HG03139 (cell line): ENCODE data around the gene PPP1R37.

ENCODE experiments used
- ATAC-seq: cut with Tn5 transposase; IDR thresholded peaks from one replicate; pipeline ENCODE4 v1.9.1; 2021; ENCODE audit not compliant: unreplicated experiment

Gene PPP1R37

DNA sequence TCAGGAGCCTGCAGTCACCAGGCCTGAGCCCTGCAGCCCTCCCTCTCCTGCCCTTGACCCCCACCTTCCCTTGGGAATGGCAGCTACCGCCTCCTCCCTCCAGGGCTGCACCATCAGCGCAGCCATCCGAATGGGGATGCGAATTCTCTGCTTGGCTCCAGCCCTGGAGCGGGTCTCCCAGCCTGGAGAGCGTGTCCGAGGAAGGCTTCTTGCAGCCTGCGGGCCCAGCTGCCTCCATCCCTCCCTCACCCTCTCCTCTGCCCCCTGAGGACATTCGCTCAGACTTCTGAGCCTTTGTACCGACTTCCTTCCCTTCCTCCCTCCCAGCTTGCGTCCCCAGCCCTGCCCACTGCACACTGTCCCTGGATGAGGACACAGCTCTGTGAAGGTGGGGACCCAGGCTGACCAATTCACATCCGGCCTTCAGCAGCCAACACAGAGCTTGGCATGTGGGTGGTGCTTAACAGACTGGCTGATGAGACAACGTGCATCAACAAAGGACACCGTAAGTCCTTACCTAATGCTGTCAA lies 73.8 kb downstream of the PPP1R37 start:
- ATAC-seq = no peak

DNA sequence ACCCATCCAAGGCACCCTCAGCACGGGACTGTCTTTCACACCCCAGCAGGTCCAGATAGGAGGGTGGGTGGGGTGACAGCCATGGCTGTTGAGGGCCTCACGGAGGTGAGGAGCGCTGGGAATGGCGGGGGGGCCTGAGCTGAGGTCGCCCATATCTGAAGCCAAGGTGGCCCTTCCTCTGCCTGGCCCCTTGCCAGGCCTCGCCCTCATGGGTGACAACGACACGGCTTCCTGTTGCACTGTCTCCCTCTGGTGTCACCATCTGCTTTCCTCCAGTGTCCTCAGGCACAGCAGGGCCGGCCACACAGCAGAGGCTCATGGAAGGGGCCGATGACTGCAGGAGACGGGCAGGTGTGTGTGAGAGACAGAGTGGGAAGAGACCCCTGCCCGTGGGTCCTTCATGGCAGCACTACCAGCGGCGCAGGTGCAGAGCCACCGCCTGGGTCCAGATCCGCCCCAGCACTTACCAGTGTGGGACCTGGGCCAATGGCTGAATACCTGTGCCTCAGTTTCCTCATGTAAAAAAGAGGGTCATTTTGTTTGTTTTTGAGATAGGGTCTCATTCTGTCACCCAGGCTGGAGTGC lies 75.9 kb downstream of the PPP1R37 start:
- no peak for ATAC-seq

DNA sequence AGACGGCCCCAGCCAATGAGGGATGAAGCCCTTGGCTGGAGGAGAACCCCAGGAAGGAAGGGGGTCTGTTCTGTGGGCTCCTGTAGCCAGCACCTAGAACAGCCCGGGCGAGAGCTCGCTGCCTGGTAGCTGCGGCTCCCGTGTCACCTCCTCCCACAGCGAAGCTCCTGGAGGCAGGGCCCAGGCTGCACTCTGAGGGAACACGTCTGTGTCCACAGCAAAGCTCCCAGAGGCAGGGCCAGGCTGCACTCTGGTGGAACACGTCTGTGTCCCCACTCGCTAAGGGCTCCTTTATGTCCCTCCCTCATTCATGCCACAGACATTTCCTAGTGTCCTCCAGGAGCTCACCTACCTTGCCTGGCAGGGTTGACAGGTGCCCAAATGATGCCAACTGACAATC lies 76.6 kb downstream of the PPP1R37 start:
- ATAC-seq = no peak

DNA sequence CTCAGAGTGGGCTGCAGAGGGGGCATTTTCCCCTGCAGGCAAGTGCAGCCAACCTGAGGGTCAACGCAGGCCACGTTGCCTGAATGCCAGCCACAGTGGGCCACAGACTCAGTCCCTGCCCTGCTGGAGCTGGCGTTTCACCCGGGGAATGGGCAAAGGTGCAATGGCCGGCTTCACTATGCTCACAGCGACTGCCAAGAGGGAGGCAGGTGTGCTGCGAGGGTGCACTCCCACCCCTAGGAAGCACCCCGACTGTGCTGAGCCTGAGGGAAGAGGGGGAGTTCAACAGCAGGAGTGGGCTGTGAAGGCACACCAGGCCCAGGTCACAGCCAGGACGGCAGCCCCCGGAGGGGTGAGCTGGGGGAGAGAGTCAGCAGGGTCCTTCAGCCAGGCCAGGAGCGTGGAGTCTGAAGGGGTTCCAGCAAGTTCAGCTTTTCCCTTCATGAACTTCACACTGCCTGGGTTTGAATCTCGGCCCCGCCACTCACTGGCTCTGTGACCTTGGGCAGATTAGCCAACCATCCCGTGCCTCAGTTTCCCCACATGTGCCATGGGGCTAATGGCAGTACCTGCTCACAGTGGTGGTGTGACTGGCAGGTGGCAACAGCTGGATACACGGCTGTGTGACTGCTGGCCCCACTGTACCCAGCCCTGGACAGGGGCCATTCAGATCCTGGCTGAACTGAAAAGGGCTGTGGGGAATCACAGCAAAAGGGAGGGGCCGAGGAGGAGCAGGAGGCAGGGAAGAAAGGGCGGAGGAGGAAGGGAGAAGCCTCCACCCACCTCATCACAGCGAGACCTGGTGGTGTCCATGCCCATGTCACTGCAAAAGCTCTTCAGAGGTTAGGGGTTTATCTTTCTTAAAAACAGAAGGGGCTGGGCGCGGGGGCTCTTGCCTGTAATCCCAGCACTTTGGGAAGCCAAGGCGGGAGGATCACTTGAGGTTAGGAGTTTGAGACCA lies 77.4 kb downstream of the PPP1R37 start:
- ATAC-seq = no peak

DNA sequence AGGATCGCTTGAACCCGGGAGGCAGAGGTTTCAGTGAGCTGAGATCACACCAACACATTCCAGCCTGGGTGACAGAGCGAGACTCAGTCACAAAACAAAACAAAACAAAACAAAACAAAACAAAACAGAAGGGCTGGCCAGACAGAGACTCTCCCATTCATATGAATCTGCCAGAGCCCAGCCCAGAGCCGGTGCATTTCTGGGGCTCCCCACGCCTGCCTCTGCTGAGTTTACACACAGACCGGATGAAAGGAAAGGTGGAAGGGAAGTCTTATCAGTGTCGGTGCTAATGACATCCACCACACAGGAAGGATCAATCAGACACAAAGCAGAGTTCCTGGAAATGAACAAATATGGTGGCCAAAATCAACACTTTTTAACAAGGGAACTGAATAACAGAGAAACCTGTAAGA lies 78.2 kb downstream of the PPP1R37 start:
- no peak for ATAC-seq

DNA sequence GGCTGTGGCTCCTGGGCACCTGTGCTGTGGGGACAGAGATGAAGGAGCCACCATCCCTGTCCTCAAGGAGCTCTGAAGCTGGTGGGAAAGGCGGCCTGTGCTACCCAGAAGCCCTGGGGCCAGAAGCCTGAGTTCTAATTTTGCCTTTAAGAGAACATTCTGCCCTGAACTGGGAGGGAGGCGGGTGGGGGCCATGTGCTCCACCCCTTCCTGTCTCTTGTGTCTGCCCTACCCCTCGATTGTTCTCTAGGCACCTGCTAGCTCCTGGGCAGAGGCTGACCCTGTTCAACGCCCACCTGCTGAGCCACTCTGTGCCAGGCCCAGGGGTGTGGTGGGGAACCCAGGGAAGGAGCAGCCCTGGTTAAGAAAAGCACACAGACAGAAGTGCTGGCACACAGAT lies 79.2 kb downstream of the PPP1R37 start:
- no peak for ATAC-seq

DNA sequence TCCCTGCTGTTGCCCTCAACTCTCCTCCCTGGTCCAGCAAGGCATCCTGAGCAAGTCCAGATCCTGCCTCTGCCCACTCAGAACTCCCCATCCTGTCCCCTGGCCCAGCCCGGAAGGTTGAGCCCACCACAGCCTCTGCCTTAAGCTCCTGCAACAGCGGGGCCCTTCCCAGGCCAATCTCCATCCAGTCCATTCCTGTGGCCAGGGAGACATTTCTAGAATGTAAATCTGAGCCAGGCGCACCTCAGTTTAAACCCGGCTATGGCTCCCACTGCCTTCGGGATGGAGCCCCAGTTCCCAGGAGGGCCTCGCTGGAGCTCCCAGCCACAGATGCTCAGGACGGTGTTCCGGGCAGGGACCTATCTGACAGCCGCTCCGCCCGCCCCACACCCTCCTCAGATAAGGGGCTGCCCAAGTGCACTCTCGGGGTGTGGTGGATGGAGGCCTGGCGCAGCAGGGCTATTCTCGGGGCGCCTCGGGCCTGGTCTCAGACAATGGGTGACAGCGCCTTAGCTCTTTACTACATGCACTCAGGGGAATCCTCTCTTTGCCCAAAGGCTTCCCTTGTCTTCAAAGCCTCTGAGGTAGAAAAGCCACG lies 79.7 kb downstream of the PPP1R37 start:
- ATAC-seq = no peak

DNA sequence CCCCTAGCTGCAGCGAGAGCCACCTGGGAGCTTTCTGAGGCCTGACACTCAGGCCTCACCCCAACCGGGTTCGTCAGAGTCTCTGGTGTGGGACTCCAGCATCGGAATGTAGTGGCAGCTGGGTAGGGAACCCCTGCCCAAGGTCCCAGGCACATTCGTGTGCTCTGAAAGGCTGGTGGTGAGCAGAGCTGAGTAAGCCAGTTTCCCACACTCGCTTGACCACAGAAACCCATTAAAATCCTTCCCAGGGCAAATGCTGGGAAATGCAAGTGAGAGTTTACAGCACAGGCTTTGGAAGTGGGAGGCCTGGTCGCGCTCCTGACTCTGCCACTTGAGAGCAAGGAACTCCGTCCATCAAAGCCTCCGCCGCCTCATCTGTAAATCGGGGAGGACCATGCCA lies 80.8 kb downstream of the PPP1R37 start:
- ATAC-seq = no peak

DNA sequence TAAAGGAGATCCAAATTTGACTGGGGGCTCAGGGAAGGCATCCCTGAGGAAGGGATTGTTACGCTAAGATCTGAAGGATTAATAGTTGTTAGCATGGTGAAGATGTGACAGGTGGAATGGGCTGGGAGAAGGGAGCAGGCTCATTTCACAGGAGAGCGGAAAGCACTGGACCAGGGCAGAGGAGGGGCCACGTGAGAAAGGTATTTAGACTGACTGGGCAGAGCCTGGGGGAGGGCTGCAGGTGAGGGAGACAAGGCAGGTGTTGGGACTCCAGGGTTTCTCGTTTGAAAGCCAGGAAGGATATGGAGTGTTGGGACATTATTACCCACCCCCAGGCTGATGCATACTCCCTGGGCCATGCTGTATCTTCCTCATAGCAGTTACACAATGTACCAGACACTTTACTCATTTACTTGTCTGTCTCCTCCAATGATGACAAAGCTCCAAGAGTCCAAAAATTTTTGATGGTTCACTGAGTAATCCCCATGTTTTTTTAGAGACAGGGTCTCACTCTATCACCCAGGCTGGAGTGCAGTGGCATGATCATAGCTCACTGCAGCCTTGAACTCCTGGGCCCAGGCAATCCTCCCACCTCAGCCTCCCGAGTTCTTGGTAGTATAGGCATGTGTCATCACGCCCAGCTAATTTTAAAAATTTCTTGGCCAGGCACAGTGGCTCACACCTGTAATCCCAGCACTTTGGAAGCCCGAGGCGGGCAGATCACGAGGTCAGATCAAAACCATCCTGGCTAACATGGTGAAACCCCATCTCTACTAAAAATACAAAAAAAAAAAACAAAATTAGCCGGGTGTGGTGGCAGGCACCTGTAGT lies 82.8 kb downstream of the PPP1R37 start:
- no peak for ATAC-seq

DNA sequence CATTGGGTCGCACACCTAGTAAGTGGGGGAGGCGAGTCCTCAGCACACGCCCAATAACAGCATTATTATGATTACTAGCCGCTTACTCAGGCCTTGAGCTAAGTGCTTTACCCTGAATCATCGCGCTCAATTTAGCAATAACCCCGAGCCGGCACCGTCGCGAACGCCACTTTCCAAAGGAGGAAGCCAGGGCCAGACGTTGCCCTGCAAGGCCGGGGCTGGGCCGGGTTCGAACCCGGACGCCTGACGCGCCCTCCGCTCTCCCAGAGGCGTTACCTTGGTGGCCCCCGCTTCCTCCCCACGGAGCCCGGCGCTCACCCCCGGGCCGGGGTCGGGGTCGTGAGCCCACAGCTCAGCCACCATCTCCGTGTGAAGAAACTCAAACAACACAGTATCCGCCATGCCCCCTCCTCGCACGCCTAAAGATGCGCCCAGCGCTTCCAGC lies 84.9 kb downstream of the PPP1R37 start, which contains the start of gene TRAPPC6A:
TSS of gene TRAPPC6A (minus strand) at position 421 of the 445 bp plus-strand sequence. CDS start at position 402, 19 bp downstream.
- peak; percentile 3 for ATAC-seq

DNA sequence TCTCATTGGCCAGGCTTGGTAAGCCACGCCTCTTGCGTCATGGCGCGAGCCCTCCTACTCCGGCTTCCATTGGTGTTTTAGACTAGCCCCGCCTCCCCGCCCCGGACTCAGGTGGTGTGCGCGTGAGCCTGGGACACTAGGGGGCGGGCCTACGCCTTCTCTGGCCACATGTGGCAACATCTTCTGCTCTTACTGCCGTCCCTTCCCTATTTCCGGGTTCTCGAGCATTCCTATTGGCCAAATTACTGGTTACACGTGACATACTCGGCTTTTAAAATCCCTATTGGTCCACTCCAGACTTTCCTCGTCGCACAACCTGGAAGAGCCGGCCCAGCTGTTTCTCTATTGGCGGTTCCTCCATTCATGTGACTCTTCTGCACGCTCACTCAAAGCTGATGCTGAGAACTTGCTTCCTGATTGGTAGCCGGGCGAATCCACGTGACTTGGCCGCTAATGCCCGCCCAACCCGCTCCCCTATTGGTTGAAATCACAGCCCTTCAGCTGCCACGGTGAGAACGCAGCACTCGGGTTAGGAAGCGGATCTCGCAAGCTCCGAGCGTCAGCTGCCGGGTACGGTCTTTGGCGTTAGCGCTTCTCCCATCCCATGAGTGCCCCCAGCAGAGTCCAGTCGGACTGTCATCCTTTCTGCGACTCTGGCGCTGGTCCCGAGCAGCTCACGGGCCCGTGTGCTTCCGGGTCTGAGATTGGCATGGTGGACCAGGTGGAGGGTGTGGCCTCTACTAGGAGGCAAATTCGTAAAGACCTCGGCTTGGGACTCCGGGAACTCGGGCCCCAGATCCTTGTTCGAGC lies 85.5 kb downstream of the PPP1R37 start, which contains the start of gene BLOC1S3:
TSS of gene BLOC1S3 (plus strand) at position 523 of the 810 bp plus-strand sequence. CDS start 513 bp downstream, outside the sequence.
- peak; percentile 72 for ATAC-seq

DNA sequence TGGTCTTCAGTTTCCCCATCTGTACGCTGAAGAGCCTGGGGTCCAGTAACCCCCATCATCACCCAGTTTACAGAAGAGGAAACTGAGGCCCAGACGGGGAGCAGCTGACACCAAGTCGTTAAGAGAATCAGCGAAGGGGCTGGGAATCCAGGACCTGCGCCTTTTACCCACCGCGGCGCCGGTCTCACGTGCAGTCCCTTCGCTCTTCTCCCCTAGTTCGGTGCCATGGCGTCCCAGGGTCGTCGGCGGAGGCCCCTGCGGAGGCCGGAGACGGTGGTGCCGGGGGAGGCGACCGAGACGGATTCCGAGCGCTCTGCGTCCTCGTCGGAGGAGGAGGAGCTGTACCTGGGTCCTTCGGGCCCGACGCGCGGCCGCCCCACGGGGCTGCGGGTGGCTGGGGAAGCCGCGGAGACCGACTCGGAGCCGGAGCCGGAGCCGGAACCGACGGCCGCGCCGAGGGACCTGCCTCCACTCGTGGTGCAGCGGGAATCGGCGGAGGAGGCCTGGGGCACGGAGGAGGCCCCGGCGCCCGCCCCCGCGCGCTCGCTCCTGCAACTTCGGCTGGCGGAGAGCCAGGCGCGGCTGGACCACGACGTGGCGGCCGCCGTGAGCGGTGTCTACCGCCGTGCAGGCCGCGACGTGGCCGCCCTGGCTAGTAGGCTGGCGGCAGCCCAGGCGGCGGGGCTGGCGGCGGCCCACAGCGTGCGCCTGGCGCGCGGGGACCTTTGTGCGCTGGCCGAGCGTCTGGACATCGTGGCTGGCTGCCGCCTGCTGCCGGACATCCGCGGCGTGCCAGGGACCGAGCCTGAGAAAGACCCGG lies 86.3 kb downstream of the PPP1R37 start:
- no peak for ATAC-seq

DNA sequence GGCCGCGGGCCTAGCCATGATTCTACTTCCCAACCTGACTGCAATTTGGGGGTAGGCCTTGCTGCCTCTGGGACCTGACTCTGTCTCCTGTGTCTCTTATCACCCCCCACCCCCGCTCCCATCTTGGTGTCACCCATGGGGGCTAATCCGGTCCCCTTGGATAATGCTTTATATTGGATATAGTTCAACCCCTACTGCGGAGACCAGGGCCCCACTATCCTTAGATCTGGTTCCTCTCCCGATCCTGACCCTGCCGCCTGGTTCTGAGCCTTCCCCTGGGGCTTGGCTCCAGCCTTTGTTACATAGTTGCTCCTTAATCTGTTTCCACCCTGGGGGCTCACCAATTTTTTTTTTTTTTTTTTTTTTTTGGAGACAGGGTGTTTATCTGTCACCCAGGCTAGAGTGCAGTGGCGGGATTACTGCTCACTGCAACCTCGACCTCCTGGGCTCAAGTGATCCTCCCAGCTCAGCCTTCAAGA lies 87.0 kb downstream of the PPP1R37 start:
- no peak for ATAC-seq

DNA sequence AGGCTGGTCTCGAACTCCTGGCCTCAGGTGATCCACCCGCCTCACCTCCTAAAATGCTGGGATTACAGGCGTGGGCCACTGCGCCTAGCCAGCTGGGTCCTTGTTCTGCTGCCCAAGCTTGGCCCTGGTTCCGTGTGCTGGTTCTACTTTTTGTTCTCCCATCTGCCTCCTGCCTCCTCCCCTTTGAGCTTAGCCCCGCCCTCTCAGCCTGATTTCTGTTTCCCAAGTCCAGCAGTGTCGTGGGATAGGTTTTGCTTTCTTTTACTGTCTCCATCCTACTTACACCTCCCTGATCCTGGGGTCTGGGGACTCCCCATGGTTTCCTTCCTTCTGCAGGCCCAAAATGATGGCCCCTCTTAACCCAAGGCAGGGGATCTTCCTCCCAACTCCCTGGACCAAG lies 88.0 kb downstream of the PPP1R37 start:
- ATAC-seq = no peak

DNA sequence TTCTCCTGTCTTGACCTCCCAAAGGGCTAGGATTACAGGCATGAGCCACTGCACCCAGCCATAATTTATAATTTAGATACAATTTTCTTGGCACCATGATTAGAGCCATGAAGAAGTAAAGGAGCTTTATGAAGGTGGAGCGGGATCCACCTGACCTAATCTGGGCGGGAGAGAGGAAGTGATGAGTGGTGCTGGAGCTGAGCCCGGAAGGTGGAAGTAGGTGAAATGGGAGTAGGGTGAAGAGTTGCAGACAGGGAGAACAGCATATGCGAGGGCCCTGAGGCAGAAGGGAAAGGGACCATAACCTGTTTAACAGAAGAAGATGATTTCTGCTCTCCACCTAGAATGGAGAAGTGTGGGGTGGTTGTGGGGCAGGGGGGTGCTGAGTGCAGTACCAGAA lies 89.8 kb downstream of the PPP1R37 start:
- no peak for ATAC-seq

DNA sequence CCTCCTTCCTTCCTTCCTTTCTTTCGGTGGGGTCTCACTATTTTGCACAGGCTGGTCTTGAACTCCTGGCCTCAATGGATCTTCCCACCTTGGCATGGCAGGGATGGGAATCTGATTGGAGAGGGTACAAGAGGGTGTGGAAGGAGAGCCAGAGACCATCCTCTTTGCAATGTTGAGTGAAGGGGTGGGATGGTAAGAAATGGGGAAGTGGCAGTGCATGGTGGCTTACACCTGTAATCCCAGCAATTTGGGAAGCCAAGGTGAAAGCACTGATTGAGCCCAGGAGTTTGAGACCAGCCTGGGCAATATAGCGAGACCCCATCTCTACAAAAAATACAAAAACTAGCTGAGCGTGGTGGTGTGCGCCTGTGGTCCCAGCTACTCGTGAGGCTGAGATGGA lies 91.1 kb downstream of the PPP1R37 start:
- ATAC-seq = no peak

DNA sequence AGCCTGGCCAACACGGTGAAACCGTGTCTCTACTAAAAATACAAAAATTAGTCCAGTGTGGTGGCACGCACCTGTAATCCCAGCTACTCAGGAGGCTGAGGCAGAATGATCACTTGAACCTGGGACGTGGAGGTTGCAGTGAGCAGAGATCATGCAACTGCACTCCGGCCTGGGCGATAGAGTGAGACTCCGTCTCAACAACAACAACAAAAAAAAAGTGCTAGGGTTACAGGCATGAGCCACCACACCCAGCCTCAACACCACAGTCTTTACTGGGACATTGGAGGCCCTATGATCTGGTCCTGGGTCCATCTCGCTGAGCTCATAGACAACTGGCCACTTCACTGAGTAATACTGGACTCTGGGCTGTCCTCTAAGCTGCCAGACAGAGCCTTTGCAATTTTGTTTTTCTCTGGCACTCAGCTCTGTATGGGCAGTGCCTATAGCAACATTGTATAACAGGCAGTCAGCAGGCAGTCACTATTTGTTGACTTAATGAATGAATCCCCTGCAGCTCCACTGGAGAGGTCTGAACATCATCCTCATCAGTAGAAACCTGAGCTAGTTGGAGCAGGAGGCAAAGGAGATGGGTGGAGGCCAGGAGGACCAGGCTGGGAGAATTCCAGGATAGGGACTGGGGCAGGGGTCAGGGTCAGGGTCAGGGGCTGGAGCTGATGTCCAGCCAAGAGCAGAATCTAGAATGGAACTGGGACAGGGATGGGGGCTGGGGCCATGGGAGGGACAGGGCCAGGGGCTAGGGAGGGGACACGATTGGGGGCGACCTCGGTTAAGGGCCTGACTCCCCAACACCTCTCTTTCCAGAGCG lies 93.7 kb downstream of the PPP1R37 start:
- no peak for ATAC-seq
